ENCODE data around the gene RALGPS1. TPM values are rescaled to one million over a fixed set of nuclear protein-coding genes. Genes with fewer than 3 reads are reported as not detected.

Gene RALGPS1
- polyA plus RNA-seq, 4 donors = 16.6 to 53.3 (median 26.8) TPM

DNA sequence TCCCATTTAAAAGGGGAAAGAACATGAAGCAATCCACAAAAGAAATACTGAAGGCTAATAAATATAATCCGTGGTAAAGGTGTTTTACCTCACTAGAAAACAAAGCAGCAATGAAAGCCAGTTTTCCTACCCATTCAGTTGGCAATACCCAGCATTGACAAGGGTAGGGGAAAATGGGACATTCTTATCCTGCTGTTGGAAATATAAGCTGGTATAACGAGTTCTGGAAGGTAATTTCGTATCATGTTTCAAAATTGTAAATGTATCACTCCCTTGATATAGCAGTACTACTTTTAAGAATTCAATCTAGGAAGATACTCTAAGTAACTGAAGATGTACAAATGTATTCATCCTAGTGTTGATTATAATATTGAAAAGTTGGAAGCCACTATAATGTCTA lies 22.9 kb upstream of the RALGPS1 start:
- H3K27me3 ChIP-seq (ENCODE audit: control insufficient read depth in 3 of 3, insufficient read depth in 3 of 3, low read length in 3 of 3) = no peaks in the 10 kb centered on the region
- FAIRE-seq = no peak
- no peaks in the 10 kb centered on the region for H3K9me3 ChIP-seq (ENCODE audit: control insufficient read depth in 2 of 2, insufficient read depth in 1 of 2, low read depth in 1 of 2, low read length in 1 of 2)
- no peaks in the 10 kb centered on the region for H3K36me3 ChIP-seq (ENCODE audit: control insufficient read depth in 3 of 3, insufficient read depth in 2 of 3, low read depth in 1 of 3, low read length in 3 of 3)
- WGBS, 3 donors = 74 to 83% (median 77%) methylated on average over 3 of the region's 3 CpGs
- H3K4me3 ChIP-seq (ENCODE audit: low read depth in 1 of 3, low read length in 3 of 3) = no peak overlapping the region
- no peak overlapping the region for H3K27ac ChIP-seq (ENCODE audit: low read depth in 1 of 3, low read length in 2 of 3)
- no peak for DNase-seq
- peaks cover 0 to 2% (median 0%) of the 10 kb centered on the region in 3 donors for H3K4me1 ChIP-seq (ENCODE audit: control insufficient read depth in 3 of 3, insufficient read depth in 2 of 3, low read depth in 1 of 3, low read length in 2 of 3)

DNA sequence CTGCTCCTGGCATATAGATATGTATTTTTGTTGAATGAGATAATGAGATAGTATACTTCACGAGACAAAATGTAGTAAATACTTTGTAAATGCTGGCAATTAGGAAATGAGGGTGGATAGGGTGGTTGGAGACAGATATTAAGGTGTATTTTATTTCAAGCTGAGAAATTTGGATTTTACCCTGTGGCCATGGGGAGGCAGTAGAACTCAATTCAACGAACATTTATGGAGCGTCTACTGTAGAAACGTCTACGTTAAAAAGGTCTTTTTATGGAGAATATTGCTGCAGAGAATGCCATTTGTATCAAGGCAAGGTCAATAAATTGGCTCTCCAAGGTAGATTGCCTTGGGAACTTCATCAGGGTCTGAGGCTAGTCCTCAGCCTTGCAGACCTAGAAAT lies 21.5 kb upstream of the RALGPS1 start:
- H3K4me1 ChIP-seq (ENCODE audit: control insufficient read depth in 3 of 3, insufficient read depth in 2 of 3, low read depth in 1 of 3, low read length in 2 of 3) = peaks cover 0 to 2% (median 0%) of the 10 kb centered on the region in 3 donors
- DNase-seq = peak; percentile 43 to 62
- no peak overlapping the region for H3K27ac ChIP-seq (ENCODE audit: low read depth in 1 of 3, low read length in 2 of 3)
- H3K4me3 ChIP-seq (ENCODE audit: low read depth in 1 of 3, low read length in 3 of 3) = no peak overlapping the region
- no peaks in the 10 kb centered on the region for H3K9me3 ChIP-seq (ENCODE audit: control insufficient read depth in 2 of 2, insufficient read depth in 1 of 2, low read depth in 1 of 2, low read length in 1 of 2)
- FAIRE-seq = no peak
- H3K27me3 ChIP-seq (ENCODE audit: control insufficient read depth in 3 of 3, insufficient read depth in 3 of 3, low read length in 3 of 3) = no peaks in the 10 kb centered on the region
- no peaks in the 10 kb centered on the region for H3K36me3 ChIP-seq (ENCODE audit: control insufficient read depth in 3 of 3, insufficient read depth in 2 of 3, low read depth in 1 of 3, low read length in 3 of 3)
- 8 to 31% (median 16%) methylated on average over 5 of the region's 5 CpGs for WGBS, 3 donors

DNA sequence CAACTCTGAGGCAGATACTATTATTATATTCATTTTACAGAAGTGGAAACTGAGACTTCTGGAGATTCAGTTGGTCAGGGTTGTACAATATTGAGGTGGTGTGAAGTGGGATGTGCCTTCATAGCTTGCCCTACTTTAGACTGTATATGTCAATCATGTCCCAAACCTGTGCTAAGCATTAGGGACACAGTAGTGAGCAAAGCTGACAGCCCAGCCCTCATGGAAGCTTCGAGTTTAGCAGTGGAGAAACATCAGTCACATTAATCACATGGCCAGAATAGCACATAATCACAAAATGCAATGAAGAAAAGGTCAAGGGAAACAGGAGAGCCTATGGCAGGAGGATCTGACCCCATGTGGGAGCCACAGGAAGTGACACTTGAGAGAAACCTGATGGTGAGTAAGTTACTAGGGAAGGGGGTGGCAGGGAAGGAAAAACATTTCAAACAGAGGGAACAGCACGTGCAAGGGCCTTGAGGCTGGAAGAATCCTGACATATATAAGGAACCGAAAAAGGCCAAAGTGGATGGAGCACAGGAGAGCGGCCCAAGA lies 20.5 kb upstream of the RALGPS1 start:
- Histone ChIP-seq H3K36me3 (ENCODE audit: control insufficient read depth in 3 of 3, insufficient read depth in 2 of 3, low read depth in 1 of 3, low read length in 3 of 3) (no peaks in the 10 kb centered on the region), H3K9me3 (ENCODE audit: control insufficient read depth in 2 of 2, insufficient read depth in 1 of 2, low read depth in 1 of 2, low read length in 1 of 2) (no peaks in the 10 kb centered on the region), H3K4me3 (ENCODE audit: low read depth in 1 of 3, low read length in 3 of 3) (no peak overlapping the region), H3K27ac (ENCODE audit: low read depth in 1 of 3, low read length in 2 of 3) (no peak overlapping the region), H3K27me3 (ENCODE audit: control insufficient read depth in 3 of 3, insufficient read depth in 3 of 3, low read length in 3 of 3) (no peaks in the 10 kb centered on the region), H3K4me1 (ENCODE audit: control insufficient read depth in 3 of 3, insufficient read depth in 2 of 3, low read depth in 1 of 3, low read length in 2 of 3) (peaks cover 0 to 2% (median 0%) of the 10 kb centered on the region in 3 donors)
- no peak for FAIRE-seq
- WGBS, 3 donors = 75 to 82% (median 78%) methylated on average over 4 of the region's 4 CpGs
- no peak for DNase-seq

DNA sequence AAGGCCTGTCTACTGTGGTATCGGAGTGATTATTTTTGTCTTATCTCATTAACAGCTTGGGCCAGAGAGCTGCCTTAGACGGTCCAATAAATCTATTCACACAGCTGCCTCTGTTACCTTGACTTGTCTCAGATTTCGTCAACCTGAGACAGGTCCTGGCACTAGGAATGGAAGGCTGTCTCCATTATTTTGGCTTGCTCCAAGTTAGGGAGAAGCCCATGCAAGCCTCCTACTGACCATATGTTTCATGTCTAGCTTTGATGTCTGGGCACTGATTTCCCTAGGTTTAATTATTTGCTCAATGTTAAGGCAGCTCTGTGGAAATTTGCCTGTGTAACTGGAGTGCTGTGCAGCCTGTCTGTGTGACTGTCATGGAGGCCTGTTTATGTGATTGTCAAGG lies 12.4 kb upstream of the RALGPS1 start:
- no peak overlapping the region for H3K27ac ChIP-seq (ENCODE audit: low read depth in 1 of 3, low read length in 2 of 3)
- H3K9me3 ChIP-seq (ENCODE audit: control insufficient read depth in 2 of 2, insufficient read depth in 1 of 2, low read depth in 1 of 2, low read length in 1 of 2) = peaks cover 0 to 20% of the 10 kb centered on the region in 2 donors
- no peak for DNase-seq
- H3K4me3 ChIP-seq (ENCODE audit: low read depth in 1 of 3, low read length in 3 of 3) = no peak overlapping the region
- peaks cover 0 to 5% (median 0%) of the 10 kb centered on the region in 3 donors for H3K4me1 ChIP-seq (ENCODE audit: control insufficient read depth in 3 of 3, insufficient read depth in 2 of 3, low read depth in 1 of 3, low read length in 2 of 3)
- FAIRE-seq = no peak
- 70 to 82% (median 77%) methylated on average over 3 of the region's 3 CpGs for WGBS, 3 donors
- H3K36me3 ChIP-seq (ENCODE audit: control insufficient read depth in 3 of 3, insufficient read depth in 2 of 3, low read depth in 1 of 3, low read length in 3 of 3) = no peaks in the 10 kb centered on the region
- H3K27me3 ChIP-seq (ENCODE audit: control insufficient read depth in 3 of 3, insufficient read depth in 3 of 3, low read length in 3 of 3) = no peaks in the 10 kb centered on the region

DNA sequence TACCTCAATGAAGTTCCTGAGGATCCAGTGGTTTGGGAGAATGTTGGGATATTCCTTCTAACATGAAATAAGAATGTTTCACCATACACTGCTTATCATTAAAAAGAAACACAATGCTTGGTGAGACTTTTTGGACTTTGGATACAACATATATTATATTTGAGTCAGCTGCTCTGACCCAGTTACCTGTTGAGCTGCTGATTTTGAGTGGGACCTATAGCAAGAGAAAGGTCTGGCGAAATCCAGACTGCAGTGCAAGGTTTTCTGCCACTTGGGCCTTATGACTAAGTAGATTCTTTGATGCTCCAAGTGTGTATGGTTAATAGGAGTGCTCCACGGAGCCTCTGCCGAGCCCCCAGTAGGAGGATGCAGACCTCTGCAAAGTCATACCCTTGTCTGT lies 10.0 kb upstream of the RALGPS1 start:
- H3K36me3 ChIP-seq (ENCODE audit: control insufficient read depth in 3 of 3, insufficient read depth in 2 of 3, low read depth in 1 of 3, low read length in 3 of 3) = no peaks in the 10 kb centered on the region
- no peaks in the 10 kb centered on the region for H3K27me3 ChIP-seq (ENCODE audit: control insufficient read depth in 3 of 3, insufficient read depth in 3 of 3, low read length in 3 of 3)
- FAIRE-seq (no peak), DNase-seq (peak in 1 of 2 donors; percentile 65)
- peak overlapping the region in 1 of 3 donors; percentile 33 for H3K27ac ChIP-seq (ENCODE audit: low read depth in 1 of 3, low read length in 2 of 3)
- WGBS, 3 donors = 88 to 89% (median 88%) methylated on average over 3 of the region's 3 CpGs
- peaks cover 0 to 5% (median 0%) of the 10 kb centered on the region in 3 donors for H3K4me1 ChIP-seq (ENCODE audit: control insufficient read depth in 3 of 3, insufficient read depth in 2 of 3, low read depth in 1 of 3, low read length in 2 of 3)
- H3K4me3 ChIP-seq (ENCODE audit: low read depth in 1 of 3, low read length in 3 of 3) = no peak overlapping the region
- H3K9me3 ChIP-seq (ENCODE audit: control insufficient read depth in 2 of 2, insufficient read depth in 1 of 2, low read depth in 1 of 2, low read length in 1 of 2) = peaks cover 0 to 20% of the 10 kb centered on the region in 2 donors

DNA sequence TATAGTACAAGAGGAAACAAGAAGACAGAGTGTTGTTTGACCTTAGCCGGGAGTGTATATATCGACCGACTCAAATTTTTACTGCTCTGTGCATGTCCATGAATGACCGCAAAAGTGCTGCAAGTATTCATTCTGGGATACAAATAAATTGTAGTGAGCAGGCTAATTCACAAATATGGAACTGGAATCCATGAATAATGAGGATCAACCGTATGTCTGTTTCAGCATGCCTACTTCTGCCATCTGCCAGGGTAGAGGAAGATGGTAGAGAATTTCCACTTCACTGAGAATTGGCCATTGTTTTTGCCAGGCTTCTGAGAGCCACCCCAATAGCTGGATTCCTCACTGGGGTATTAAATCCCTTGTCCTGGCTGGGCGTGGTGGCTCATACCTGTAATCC lies 8.5 kb upstream of the RALGPS1 start:
- DNase-seq = no peak
- 78 to 95% (median 85%) methylated on average over 6 of the region's 6 CpGs for WGBS, 3 donors
- Histone ChIP-seq H3K27ac (ENCODE audit: low read depth in 1 of 3, low read length in 2 of 3) (no peak overlapping the region), H3K36me3 (ENCODE audit: control insufficient read depth in 3 of 3, insufficient read depth in 2 of 3, low read depth in 1 of 3, low read length in 3 of 3) (no peaks in the 10 kb centered on the region), H3K27me3 (ENCODE audit: control insufficient read depth in 3 of 3, insufficient read depth in 3 of 3, low read length in 3 of 3) (no peaks in the 10 kb centered on the region), H3K4me3 (ENCODE audit: low read depth in 1 of 3, low read length in 3 of 3) (no peak overlapping the region), H3K4me1 (ENCODE audit: control insufficient read depth in 3 of 3, insufficient read depth in 2 of 3, low read depth in 1 of 3, low read length in 2 of 3) (peaks cover 0 to 5% (median 0%) of the 10 kb centered on the region in 3 donors), H3K9me3 (ENCODE audit: control insufficient read depth in 2 of 2, insufficient read depth in 1 of 2, low read depth in 1 of 2, low read length in 1 of 2) (peaks cover 0 to 12% of the 10 kb centered on the region in 2 donors)
- FAIRE-seq = no peak

DNA sequence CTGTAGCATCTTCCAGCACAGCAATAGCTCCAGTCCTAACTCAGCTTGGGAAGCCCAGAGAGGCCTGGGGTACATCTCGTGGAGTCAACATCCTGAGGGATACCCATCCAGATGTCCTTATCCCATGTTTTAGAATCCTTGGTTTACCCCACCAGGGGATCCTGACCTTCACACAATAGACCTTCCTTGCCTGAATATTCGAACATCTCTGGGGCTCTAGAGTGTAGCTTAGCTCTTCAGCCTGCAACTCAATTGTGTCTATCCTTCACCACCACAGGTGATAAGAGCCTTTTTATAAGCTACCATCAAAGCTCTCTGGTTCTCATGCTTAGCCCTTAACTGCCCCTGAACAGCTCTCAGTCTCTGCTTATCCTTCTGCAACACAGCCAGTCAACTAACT lies 7.5 kb upstream of the RALGPS1 start:
- H3K9me3 ChIP-seq (ENCODE audit: control insufficient read depth in 2 of 2, insufficient read depth in 1 of 2, low read depth in 1 of 2, low read length in 1 of 2) = peaks cover 0 to 6% of the 10 kb centered on the region in 2 donors
- FAIRE-seq = no peak
- peaks cover 0 to 5% (median 0%) of the 10 kb centered on the region in 3 donors for H3K4me1 ChIP-seq (ENCODE audit: control insufficient read depth in 3 of 3, insufficient read depth in 2 of 3, low read depth in 1 of 3, low read length in 2 of 3)

DNA sequence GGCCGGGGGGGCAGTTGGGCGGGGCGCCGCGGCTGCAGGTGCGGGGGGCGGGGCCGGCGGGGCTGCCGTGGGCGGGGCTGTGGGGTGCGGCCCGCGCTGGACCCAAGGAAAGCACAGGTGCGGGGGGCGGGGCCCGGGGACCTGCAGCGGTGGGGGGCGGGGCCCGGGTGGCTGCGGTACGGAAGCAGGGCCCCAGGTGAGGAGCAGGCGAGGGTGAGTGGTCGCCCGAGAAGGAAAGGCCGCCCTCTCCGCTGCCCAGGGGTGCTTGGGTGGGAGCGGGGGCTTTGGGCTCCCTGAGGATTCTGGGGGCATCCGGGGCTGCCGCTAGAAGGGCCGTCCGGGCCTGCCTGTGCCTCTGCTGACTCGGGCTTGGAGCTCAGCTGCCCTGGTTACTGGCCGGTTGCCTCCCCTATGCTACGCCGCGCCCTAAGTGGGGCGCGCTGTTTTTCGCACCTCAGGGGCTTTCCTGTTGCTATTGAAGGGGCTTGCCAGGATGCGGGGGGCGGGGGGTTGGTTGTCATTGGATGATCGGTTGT lies 767 bp downstream of the RALGPS1 start:
- no peaks in the 10 kb centered on the region for H3K9me3 ChIP-seq (ENCODE audit: control insufficient read depth in 2 of 2, insufficient read depth in 1 of 2, low read depth in 1 of 2, low read length in 1 of 2)
- FAIRE-seq (no peak), DNase-seq (peak; percentile 88 to 93)
- H3K4me1 ChIP-seq (ENCODE audit: control insufficient read depth in 3 of 3, insufficient read depth in 2 of 3, low read depth in 1 of 3, low read length in 2 of 3) = peaks cover 0 to 37% (median 6%) of the 10 kb centered on the region in 3 donors
- H3K4me3 ChIP-seq (ENCODE audit: low read depth in 1 of 3, low read length in 3 of 3) = peak overlapping the region; percentile 55 to 84 (median 64)
- peaks cover 0 to 3% (median 0%) of the 10 kb centered on the region in 3 donors for H3K36me3 ChIP-seq (ENCODE audit: control insufficient read depth in 3 of 3, insufficient read depth in 2 of 3, low read depth in 1 of 3, low read length in 3 of 3)
- peak overlapping the region; percentile 73 to 87 (median 84) for H3K27ac ChIP-seq (ENCODE audit: low read depth in 1 of 3, low read length in 2 of 3)
- 1 to 6% (median 4%) methylated on average over 19 to 43 of the region's 43 CpGs for WGBS, 3 donors
- no peaks in the 10 kb centered on the region for H3K27me3 ChIP-seq (ENCODE audit: control insufficient read depth in 3 of 3, insufficient read depth in 3 of 3, low read length in 3 of 3)

More for the DNA sequence above, 7.5 kb upstream of the RALGPS1 start:
- Histone ChIP-seq H3K4me3 (ENCODE audit: low read depth in 1 of 3, low read length in 3 of 3) (no peak overlapping the region), H3K27ac (ENCODE audit: low read depth in 1 of 3, low read length in 2 of 3) (no peak overlapping the region), H3K27me3 (ENCODE audit: control insufficient read depth in 3 of 3, insufficient read depth in 3 of 3, low read length in 3 of 3) (no peaks in the 10 kb centered on the region), H3K36me3 (ENCODE audit: control insufficient read depth in 3 of 3, insufficient read depth in 2 of 3, low read depth in 1 of 3, low read length in 3 of 3) (no peaks in the 10 kb centered on the region)
- WGBS, 3 donors = 66 to 85% (median 81%) methylated on average over 2 of the region's 2 CpGs
- DNase-seq = no peak
